Embryonic facial prominence (tissue), 1 donor: ENCODE data around the gene NADSYN1.

Experiments used
- DNase-seq: peaks from one replicate; pipeline ENCODE4 v3.0.0-alpha.2; 2016; ENCODE audit errors: extremely low spot score

Gene NADSYN1

DNA sequence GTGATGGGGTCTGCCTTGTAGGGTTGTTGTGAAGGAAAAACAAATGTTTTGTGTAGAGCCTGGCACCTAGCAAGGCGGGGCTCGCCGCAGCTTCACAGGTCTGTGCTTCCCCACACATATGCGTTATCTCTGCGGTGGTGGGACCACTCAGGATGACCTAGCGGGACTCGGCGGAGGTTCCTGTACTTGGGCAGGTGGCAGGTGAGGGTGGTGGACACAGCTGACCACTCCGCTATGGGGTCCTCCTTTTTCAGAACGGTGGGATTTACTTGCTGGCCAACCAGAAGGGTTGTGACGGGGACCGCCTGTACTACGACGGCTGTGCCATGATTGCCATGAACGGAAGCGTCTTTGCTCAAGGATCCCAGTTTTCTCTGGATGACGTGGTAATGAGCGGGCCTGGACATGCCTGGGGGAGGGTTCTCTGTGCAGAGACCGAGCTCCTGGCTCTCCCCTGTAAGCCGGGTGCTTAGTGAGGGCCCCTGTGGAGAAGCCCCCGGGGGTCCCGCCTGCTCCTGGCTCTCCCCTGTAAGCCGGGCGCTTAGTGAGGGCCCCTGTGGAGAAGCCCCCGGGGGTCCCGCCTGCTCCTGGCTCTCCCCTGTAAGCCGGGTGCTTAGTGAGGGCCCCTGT is 21.3 kb downstream of the NADSYN1 start:
- no peak for DNase-seq

DNA sequence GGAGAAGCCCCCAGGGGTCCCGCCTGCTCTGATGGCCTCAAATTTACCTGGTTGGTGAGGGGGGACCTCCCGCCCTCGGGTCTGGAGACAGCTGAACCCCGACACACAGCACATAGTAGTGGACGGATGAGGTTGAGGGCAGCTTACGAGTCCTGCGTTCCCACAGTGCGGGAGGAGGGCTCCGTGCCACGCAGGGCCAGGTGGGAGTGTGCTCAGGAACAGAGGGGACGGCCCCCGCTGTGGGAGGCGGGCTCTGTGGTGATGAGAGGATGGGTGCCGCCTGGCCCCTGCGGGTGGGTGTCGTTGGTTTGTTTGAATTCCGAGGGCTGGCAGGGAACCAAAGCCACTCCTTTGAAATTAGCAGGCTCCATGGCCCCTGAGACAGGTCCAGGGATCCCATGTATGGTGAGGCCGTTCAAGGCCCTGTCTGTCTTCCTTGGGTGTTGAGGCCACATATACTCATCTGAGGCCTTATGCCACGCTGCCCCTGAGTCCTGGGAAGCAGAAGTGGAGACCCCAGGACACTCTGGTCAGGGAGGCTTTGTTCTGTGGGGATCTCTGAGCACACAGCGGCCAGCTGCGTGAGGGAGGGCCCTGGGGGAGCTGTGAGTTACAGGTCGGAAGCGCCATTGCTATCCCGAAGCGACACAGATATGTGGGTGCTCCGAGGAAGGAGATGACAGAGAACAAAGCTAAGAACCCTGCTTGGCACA is 21.9 kb downstream of the NADSYN1 start:
- no peak for DNase-seq

DNA sequence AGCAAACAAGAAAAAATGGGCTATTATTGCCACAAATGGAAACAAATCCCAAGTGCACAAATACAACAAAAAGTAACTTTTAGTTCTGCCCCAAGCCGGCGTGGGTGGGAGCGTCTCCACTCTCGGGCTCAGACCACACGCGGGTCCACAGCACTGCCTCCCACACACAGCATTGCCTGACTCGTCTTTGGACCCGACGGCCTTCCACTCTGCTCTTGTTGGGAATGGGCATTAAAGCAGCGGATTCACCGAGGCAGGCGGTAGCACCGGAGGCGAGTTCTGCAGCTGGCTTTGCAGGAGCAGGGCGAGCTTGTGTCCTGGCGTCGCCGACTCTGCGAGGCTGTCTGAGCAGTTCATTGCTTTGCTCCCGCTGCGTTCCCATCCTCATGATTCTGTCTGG is 23.0 kb downstream of the NADSYN1 start:
- no peak for DNase-seq

DNA sequence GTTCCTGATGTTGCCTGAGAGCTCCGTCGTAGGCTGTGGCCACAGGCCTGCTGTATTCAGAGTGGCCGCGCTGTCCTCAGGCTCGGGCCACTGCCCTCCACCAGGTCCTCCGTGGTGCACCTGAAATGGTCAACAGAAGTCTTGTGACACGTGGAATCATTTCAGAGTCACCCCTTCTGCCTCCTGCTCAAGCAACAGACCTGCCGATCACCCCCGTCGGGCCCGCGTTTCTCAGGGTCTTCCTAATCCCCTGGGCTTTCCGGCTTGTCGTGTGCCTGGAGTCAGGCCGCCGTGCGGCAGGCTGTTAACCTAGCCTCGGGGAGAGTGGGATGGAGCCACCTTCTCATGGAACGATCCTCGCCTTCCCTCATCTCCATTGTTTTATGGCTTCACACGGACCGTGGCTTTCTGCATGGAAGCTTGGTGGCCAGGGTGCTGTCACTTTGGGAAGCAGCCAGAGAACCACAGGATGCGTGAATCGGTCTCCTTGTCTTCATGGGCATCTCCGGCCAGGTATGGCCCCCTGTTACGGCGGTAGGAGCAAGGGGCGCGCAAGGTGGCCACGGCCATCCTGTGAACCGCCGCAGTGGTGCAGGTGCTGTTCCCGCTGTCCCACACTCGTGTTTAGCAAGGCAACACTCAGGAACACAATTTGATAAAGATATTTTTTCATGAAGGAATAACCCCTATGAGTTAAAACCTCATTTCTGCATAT is 24.1 kb downstream of the NADSYN1 start:
- no peak for DNase-seq

DNA sequence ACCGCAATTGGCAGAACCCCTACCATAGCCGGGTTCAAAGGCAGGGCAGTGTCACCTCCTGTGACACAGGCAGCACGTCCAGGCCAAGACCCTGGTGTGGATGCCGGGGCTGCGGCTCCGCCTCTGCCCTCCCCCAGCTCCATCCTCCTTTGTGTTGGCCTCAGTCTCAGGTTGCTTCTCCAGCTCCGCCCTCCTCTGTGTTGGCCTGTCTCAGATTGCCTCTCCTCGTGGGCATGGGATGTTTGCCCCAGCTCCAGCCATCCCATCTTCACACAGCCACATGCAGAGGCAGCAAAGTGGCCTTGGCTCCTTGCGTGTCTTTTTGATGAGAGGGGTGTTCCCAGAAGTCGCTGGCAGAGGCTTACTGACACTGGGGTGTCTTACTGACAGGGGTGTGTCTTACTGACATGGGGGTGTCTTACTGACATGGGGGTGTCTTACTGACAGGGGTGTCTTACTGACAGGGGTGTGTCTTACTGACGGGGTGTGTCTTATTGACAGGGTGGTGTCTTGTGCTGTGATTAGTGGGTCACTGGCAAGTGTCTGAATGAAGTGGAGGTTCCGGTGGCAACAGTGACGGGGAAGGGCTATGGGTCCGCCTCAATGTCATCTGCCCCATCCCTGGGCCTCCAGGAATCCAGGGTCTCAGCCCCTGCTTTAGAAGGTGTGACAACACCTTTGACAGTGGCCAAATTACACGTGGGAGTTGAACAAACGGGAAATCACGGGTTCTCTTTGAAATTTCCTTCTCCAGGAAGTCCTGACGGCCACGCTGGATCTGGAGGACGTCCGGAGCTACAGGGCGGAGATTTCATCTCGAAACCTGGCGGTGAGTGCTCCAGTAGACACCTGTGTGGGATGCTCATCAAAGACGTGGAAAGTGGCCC is 24.9 kb downstream of the NADSYN1 start:
- DNase-seq = no peak

DNA sequence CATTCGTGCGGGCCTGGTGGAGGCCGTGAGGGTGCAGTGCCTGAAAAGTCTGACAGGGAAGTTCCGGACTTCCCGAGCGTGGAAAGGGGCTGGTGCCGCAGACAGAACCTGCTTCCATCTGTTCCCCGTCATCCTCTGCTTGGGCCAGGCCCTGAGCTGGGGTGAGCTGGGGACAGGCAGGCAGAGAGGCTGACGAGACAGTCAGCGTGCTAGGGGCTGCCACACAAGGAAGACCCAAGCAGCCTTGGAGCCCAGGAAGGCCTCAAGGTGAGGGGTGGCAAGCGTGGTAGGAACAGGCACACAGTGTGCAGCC is 25.5 kb downstream of the NADSYN1 start:
- no peak for DNase-seq

DNA sequence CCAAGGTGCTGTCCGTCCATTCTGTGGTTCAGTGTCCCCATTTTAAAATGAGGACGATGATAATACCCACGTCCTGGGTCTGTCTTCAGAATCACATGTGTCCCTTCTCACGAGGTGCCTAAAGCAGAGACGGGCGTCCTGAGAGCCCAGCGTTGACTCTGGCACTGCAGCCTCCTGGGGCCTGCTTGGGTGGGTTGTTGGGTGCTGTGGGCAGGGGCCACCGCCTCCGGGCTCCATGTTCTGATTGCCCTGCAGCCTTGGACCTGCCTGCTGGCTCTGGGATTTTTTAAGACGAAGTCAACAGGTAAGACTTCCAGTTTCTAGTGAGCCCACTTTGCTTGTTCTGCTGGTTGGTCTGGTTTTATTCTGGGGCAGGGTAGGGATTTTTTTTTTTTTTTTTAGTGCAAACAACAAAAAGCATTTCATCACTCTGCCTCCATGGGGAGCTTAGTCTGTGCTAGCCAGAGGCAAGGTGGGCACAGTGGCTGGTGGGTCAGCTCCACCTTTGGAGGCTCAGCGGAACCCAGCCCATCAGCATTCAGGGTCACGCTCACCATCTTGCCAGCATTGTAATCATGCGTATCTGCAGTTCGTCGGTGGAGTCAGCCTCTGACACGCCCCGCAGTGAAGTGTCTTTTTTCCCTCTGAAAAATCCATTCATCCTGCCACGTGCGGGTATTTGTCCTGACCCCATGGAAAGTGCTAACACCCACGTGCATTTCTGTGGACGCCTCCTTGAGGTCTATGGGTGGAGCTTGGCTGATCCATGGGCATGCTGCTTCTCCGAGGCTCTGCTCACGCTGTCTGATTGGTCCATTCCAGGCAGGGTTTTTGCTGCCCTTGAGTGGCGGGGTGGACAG is 28.3 kb downstream of the NADSYN1 start:
- DNase-seq = no peak

DNA sequence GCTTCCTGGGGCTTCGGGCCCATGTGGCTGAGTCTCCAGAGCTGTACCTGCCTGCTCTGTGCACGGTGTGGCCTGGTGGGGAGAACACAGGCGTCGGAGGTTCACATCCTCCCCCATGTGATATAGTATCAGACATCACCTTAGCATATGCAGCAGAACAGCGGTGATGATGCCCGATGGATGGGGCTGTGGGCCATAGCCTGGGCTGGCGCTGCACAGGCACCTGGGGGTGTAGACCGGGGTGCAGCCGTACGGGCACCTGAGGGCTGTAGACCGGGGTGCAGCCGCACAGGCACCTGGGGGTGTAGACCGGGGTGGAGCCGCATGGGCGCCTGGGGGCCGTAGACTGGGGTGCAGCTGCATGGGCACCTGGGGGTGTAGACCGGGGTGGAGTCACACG is 29.2 kb downstream of the NADSYN1 start:
- DNase-seq = no peak

DNA sequence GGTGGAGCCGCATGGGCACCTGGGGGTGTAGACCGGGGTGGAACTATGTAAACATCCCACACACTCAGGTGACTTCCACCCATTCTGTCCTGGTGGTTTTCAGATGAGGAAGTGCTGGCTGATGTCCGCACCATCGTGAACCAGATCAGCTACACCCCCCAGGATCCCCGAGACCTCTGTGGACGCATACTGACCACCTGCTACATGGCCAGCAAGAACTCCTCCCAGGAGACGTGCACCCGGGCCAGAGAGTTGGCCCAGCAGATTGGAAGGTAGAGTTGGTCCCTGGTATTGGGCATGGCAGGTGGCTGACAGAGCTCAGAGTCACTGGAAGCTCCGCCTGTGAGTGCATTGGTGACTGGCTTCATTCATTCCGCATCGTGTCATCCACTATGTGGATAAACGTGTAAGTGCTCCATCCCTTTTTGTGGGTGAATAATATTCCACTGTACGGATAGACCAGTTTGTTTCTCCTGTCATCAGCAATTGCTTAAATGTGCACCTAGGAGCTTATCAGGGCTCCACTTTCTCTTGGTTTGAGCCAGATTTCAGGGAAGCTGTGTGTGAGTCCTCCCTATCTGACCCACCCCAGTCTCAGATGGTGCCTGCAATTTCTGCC is 29.9 kb downstream of the NADSYN1 start:
- DNase-seq = no peak

DNA sequence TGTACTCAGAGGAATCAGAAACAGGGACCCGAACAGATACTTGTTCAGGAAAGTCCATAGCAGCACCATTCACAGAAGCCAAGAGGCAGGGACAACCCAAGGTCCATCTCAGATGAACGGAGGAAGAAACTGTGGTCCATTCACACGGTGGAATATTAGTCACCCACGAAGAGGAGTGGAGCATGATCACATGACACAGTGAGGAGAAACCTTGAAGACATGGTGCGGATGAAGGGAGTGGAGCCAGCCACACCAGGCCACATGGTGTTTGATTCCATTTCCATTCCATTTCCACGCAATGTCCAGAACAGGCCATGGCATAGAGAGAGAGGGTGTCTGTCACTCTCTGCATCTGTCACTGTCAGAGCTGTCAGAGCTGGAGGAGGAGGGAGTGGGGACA is 30.7 kb downstream of the NADSYN1 start:
- DNase-seq = no peak

DNA sequence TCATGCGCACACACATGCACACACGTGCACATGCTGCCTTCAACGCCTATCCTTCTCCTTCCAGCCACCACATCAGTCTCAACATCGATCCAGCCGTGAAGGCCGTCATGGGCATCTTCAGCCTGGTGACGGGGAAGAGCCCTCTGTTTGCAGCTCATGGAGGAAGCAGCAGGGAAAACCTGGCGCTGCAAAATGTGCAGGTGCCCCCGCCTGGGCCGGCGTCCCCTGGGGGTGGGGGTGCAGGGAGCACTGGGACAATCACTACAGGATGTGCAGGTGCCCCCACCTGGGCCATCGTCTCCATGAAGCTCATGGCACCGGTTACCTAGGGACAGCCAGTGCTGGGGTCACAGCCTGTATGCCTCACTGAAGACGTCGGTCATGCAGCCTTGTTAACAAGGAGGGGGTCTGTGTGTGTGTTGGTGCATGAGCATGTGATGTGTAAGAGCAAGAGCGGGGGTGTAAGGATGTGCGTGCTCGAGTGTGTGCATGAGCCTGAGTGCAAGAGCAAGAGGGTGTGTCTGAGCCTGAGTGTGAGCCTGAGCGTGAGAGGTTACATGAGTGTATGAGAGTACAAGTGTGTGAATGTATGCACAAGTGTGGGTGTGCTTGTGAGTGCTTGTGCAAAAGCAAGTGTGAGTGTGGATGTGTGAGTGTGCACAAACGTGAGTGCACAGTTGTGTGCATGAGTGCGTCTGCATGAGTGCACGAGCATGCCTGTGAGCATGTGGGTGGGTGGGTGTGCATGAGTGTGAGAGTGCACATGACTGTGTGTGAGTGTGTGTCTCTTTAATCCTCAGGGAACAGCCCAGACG is 31.5 kb downstream of the NADSYN1 start:
- no peak for DNase-seq

DNA sequence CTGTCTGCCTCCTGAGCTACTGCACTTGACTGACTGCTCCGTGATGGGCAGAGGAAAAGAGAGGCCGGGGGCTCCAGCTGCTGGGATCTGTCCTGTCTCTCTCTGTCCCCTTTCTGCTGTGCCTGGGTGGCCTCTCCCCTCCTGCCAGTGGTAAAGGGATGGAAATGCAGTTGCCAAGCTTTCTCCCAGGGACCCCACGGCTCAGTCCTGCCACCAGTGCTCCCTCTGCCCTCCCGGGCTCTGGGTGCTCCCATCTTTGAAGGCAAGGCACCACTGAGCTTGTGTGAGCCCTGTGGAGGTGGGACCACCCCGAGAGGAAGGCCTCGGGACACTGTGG is 32.0 kb downstream of the NADSYN1 start:
- DNase-seq = no peak

DNA sequence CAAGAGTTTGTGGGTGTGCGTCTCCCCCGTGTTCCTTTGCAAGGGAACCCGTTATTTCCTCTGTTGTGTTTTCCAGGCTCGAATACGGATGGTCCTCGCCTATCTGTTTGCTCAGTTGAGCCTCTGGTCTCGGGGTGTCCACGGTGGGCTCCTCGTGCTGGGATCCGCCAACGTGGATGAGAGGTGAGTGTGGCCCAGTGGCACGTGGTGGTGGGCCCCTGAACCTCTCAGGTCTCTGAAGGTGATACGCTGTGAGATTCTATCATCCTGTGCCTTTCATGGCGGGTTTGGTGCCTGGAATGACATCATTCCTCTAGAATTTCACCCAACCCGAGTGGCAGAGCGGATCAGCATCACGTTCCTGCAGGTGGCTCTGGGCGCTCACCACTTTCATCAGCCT is 32.5 kb downstream of the NADSYN1 start:
- DNase-seq = no peak

DNA sequence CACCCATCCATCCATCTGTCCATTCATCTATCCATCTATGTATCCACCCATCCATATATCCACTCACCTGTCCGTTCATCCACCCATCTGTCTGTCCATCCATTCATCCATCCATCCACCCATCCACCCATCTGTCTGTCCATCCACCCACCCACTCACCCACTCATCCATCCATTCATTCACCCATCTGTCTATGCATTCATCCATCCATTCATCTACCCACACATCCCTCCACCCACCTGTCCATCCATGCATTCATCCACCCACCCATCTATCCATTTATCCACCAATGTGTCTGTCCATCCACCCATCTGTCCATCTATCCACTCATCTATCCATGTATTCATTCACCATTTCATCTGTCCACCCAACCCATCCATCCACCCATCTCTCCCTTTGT is 33.3 kb downstream of the NADSYN1 start:
- DNase-seq = no peak

DNA sequence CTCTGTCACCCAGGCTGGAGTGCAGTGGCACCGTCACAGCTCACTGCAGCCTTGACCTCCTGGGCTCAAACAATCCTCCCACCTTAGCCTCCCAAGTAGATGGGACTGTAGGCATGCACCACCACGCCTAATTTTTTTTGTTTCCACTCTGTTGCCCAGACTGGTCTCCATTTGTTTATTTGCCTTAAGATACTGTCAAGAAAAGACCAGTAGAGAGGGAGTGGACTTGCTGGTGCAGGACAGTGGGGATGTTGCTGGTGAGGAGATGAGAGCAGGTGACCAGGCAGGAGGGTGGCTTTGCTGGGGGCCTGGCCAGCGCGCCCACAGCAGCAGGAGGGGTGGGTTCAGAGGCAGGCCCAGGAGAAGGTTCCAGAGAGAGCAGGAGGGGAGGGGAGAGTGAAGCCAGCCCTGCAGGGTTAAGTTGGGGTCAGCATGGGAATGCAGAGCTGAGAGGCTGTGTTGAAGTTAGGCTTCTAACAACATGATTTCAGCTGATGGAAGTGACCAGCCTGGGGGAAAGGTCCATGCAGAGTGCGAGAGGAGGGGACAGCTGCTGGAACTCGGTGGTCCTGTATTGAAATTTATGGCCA is 35.8 kb downstream of the NADSYN1 start:
- no peak for DNase-seq

DNA sequence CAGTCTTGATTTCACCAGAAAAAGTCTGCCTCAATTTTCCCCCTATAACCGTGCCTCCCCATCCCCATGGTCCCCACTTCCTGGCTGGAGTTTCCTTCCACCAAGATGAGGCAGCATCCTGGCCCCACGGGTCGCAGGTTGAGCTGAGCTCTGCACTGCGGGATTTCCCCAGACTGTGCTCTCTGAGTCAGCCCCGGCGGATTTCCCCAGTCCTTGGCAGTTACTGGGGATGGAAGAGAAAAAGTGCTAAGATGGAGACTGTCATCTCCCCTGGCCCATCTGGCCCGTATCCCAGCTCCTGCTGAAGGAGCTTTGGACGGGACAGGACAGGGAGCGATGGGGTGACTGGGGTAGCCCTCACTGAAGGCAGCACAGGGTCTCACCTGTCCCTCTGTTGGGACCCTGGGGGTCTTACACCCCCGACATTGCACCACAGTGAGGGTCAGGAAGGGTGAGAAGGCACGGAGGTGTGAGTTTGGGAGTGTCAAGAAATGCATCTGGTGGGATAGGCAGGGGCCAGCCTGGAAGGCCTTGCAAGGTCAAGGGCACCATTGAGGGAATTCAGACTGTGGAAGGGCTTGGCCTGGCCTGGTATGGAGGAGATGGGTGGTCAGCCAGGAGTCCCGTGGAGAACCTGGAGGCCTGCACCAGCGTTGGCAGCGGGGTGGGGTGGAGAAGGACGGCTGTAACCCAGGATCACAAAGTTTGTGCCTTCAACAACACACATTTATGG is 36.5 kb downstream of the NADSYN1 start:
- DNase-seq = no peak

DNA sequence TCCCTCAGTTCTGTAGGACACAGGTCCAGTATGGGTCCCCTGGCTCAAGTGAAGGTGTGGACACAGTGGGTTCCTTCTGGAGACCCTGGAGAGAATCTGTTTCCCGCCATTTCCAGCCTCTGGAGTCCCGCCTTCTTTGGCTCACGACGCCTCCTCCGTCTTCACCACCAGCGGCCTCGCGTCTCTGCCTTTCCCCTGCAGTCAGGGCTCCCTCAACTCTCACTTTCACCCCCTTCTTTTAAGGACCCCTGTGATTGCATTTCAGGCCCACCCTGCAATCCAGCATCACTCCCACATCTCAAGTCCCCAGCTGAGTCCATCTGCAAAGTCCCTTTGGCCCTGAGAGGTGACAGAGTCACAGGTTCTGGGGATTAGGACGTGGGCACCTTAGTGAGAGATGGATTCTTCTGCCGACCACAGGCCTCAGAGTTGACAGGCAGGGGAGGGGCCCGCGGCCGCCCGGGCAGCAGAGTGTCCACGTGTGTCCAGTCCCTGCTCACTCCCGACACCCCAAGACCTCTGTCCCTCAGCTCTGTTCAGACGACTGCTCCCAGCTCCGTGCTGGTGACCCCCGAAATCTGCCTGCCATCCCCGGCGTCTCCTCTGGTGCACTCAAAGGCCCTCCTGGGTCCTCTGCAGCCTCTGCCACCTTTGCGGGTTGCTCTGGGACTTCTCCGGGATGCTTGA is 37.2 kb downstream of the NADSYN1 start:
- no peak for DNase-seq

DNA sequence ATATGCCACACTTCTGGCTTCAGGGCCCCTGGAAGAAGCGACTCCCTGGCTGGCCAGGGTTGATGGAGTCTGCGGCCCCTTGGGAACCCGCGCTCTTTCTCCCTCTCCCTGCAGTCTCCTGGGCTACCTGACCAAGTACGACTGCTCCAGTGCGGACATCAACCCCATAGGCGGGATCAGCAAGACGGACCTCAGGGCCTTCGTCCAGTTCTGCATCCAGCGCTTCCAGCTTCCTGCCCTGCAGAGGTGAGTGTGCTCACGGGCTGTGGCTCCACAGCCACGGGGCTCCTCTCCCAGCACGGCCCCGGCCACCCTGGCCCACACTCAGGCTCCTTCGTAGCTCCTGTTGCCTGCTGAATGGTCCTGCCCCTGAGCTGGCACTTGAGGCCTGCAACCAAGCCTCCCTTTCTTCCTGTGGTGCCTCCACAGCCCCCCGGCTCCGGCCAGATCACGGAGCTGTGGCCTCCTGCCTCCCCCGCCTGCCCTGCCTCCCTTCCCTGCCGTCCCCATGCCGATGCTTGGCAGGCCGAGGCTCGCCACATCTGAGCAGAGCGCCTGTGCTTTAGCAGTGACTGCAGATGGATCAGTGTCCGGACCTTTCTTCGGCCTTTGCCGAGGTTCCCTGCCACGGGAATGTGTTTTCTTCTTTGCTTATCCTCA is 37.9 kb downstream of the NADSYN1 start:
- DNase-seq = no peak
